Heart left ventricle (tissue), 16 donors: ENCODE measurements around the gene MN1. TPM values are rescaled to one million over a fixed set of nuclear protein-coding genes. Genes with fewer than 3 reads are reported as not detected.

ENCODE experiments used
- ATAC-seq, 4 donors: fragments of 200-7000 bp; cut with Tn5 transposase; one replicate each; pipeline ENCODE4 v1.9.1; 2020 to 2022; ENCODE audit warnings: moderate library complexity in 4 of 4, mild to moderate bottlenecking in 3 of 4, moderate number of reproducible peaks in 1 of 4
- DNase-seq, 5 donors: peaks; one replicate each; pipeline ENCODE4 v3.0.0-alpha.2; 2020
- H3K27ac ChIP-seq, 12 donors: fragments of 200-600 bp; sonication (generic) in 4 of 12; one replicate each; pipeline versions ENCODE4 v1.5.0 to v1.8.0; 2016 to 2022; ENCODE audit warnings: mild to moderate bottlenecking in 2 of 12
- H3K27me3 ChIP-seq, 9 donors: fragments of 200-600 bp; sonication (generic) in 2 of 9; one replicate each; pipeline versions ENCODE4 v1.5.1 to v1.8.0; 2016 to 2022; ENCODE audit warnings: mild to moderate bottlenecking in 3 of 9
- H3K36me3 ChIP-seq, 9 donors: fragments of 200-600 bp; sonication (generic) in 2 of 9; one replicate each; pipeline versions ENCODE4 v1.5.0 to v1.8.0; 2018 to 2022; ENCODE audit warnings: mild to moderate bottlenecking in 2 of 9
- H3K4me1 ChIP-seq, 12 donors: fragments of 200-600 bp; sonication (generic) in 4 of 12; one replicate each; pipeline versions ENCODE4 v1.5.0 to v1.8.0; 2016 to 2022; ENCODE audit warnings: mild to moderate bottlenecking in 3 of 12
- H3K4me3 ChIP-seq, 12 donors: fragments of 200-600 bp; sonication (generic) in 4 of 12; one replicate each; pipeline versions ENCODE4 v1.5.0 to v1.8.0; 2017 to 2022; ENCODE audit warnings: mild to moderate bottlenecking in 9 of 12, moderate library complexity in 4 of 12
- H3K9me3 ChIP-seq, 12 donors: fragments of 200-600 bp; sonication (generic) in 4 of 12; one replicate each; pipeline versions ENCODE4 v1.5.0 to v1.8.0; 2016 to 2022; ENCODE audit warnings: mild to moderate bottlenecking in 1 of 12
- CTCF ChIP-seq, 12 donors: fragments of 200-600 bp; sonication (generic) in 4 of 12; IDR thresholded peaks; one replicate each; pipeline versions ENCODE4 v1.5.0 to v1.8.0; 2018 to 2022; ENCODE audit warnings: antibody characterized with exemption in 12 of 12, mild to moderate bottlenecking in 5 of 12
- POLR2A ChIP-seq, 2 donors: fragments of 450-650 bp; IDR thresholded peaks; one replicate each; pipeline ENCODE4 v1.6.1; 2017; ENCODE audit warnings: antibody characterized with exemption in 2 of 2, mild to moderate bottlenecking in 2 of 2, moderate library complexity in 2 of 2
- WGBS, 4 donors: extraction: QIAGEN DNeasy Blood & Tissue Kit in 2 of 4; methylation state at CpG; one replicate each; pipeline versions ENCODE4 v1.1.5 to v1.1.7; 2013 to 2018; 5-methylcytosine and 5-hydroxymethylcytosine counted together
- intact Hi-C, 10 donors: fragments of 100-400 bp; cut with DNase I; formaldehyde crosslinking; loops; one replicate each; pipeline versions ENCODE4 v1.11.1 to v1.14.2; 2022
- polyA plus RNA-seq, 2 donors: library from polyadenylated mRNA; stranded (reverse); fragments of 200-250 nt; gene quantifications; one replicate each; pipeline ENCODE4 v1.2.3, GENCODE V29; 2013
- total RNA-seq, 9 donors: library from RNA; depleted of rRNA in 2 of 9; stranded (reverse); fragments of >200 nt in 2 of 9; fragmentation: NEBNext Ultra II Directional in 3 of 9; extraction: Animal tissue kit (Norgen Biotek cat#: 25700) in 3 of 9; gene quantifications; one replicate each; pipeline versions ENCODE4 v1.1.0 to v1.2.4, GENCODE V29; 2016 to 2023
- donor health status: ischemic (EF 13 %, LVEDD 7.1; RV severe dilation, severe dysfunction).
- donor health status: healthy with polysubstance abuse.
- donor health status: DM: no; HTN: yes; CAD: no.
- donor health status: DM: no; HTN: no; CAD: no.
- donor health status: ischemic (EF 25% LVEDD 6.9; RV normal size, moderate dysfunction).
- donor health status: ischemic (EF 25% LVEDD 5.7; RV mildly dilated, moderate dysfunction).
- donor health status: healthy.
- donor health status: DM: yes; HTN: yes; CAD: no.
- donor health status: ischemic (EF 35%, LVEDD 5.7; RV mildly dilated, moderate dysfunction).
- donor health status: nonischemic (EF 11% LVEDD 7.7; RV severe dilation, severe dysfunction).
- donor health status: DM: yes; HTN: yes; CAD: no.
- donor health status: PGD.
- donor health status: ischemic (EF 29% LVEDD 5.4; RV normal size, mild dysfunction).
- donor health status: nonischemic (EF 23%, LVEDD 6.1; RV moderate dilation, normal function).

MN1 gene
- total and polyA plus RNA-seq, 11 donors, result 1.7 to 10.3 (median 4.9) TPM

DNA sequence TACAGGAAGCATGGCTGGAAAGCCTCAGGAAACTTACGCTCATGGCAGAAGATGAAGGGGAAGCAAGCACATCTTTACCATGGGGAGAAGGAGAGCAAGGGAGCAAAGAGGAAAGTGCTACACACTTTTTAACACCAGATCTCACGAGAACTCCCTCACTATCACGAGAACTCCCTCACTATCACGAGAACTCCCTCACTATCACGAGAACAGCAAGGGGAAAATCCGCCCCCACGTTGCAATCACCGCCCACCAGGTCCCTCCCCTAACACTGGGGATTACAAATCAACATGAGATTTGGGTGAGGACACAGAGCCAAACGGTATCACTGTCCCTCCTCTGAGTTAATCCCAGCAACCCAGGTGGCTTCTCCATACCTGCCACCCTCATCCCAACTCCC, 84.5 kb downstream of the MN1 start:
- H3K27me3 ChIP-seq, result no peaks in the 10 kb centered on the region
- intact Hi-C loops, result loop anchor here in 2 of 10 donors (5.0 to 10.0 kb wide), 2 partner anchors 45 to 312 kb away; no protein-coding TSS in a partner anchor
- peaks cover 0 to 6% (median 0%) of the 10 kb centered on the region in 12 donors for H3K9me3 ChIP-seq
- TF ChIP-seq CTCF (IDR thresholded peaks at IDR 0.05), result no peak
- TF ChIP-seq POLR2A (IDR thresholded peaks at IDR 0.05), result no peak
- peaks cover 0 to 28% (median 19%) of the 10 kb centered on the region in 12 donors for H3K4me1 ChIP-seq
- peak overlapping the region in 3 of 12 donors; percentile 74 to 79 (median 78) for H3K27ac ChIP-seq
- H3K36me3 ChIP-seq, result no peaks in the 10 kb centered on the region
- DNase-seq, result no peak
- H3K4me3 ChIP-seq, result no peak overlapping the region
- 66 to 80% (median 76%) methylated on average over 9 of the region's 9 CpGs for WGBS, 4 donors
- no peak for ATAC-seq

DNA sequence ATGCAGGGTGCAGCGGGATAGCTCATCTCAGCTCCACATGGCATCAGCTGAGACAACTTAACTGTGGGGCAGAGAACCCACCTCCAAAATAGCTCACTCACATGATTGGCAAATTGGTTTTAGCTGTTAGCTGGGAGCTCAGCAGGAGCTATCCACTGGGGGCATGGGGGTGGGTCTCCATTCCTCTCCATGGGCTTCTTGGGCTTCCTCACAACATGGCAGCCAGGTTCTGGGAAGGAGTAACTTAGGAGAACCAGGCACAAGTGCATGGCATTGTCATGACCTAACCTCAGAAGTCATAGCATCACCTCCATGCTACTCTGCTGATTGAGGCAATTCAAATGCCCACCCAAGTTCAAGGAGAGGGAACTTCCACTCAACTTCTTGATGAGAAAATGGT, 85.5 kb downstream of the MN1 start:
- intact Hi-C loops, result loop anchor here in 2 of 10 donors (5.0 to 10.0 kb wide), 2 partner anchors 44 to 311 kb away; no protein-coding TSS in a partner anchor

DNA sequence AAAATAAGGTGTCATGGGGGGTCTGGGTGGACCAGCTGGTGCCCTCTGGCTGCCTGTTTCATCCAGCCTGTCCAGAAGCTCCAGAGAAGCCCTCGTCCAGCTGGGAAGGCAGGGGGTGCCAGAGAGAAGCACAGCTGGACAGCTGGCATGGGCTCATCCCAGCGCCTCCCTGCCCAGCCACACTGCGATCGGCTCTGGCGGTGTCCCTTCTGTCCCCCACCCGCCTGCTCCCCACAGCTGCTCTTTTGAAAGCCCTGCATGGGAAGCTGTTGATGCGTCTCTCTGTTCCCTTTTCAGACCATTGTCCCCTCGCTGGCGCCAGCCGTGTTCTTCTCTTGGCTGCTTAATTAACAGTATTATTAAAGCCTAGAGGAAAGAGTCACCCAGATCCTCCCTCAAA, 86.5 kb downstream of the MN1 start:
- TF ChIP-seq POLR2A (IDR thresholded peaks at IDR 0.05), result no peak
- peak in 8 of 12 donors; percentile 12 to 45 (median 25) for TF ChIP-seq CTCF (IDR thresholded peaks at IDR 0.05)
- Histone ChIP-seq H3K27me3 (no peaks in the 10 kb centered on the region), H3K4me1 (peaks cover 0 to 27% (median 18%) of the 10 kb centered on the region in 12 donors), H3K9me3 (peaks cover 0 to 6% (median 0%) of the 10 kb centered on the region in 12 donors), H3K27ac (peak overlapping the region in 1 of 12 donors; percentile 17), H3K4me3 (no peak overlapping the region), H3K36me3 (no peaks in the 10 kb centered on the region)
- 65 to 74% (median 73%) methylated on average over 10 of the region's 10 CpGs for WGBS, 4 donors
- ATAC-seq (no peak), DNase-seq (peak in 1 of 5 donors; percentile 39)
- intact Hi-C loops, result loop anchor here in 2 of 10 donors (5.0 to 10.0 kb wide), 2 partner anchors 43 to 310 kb away; no protein-coding TSS in a partner anchor

More for the DNA sequence above, 85.5 kb downstream of the MN1 start:
- no peak for ATAC-seq
- Histone ChIP-seq H3K36me3 (no peaks in the 10 kb centered on the region), H3K4me1 (peaks cover 0 to 28% (median 19%) of the 10 kb centered on the region in 12 donors), H3K27ac (no peak overlapping the region), H3K27me3 (no peaks in the 10 kb centered on the region), H3K4me3 (no peak overlapping the region), H3K9me3 (peaks cover 0 to 6% (median 0%) of the 10 kb centered on the region in 12 donors)
- TF ChIP-seq CTCF (IDR thresholded peaks at IDR 0.05) (no peak), POLR2A (IDR thresholded peaks at IDR 0.05) (no peak)
- DNase-seq, result no peak
- WGBS, 4 donors, result 93 to 100% (median 98%) methylated on average over 1 of the region's 1 CpG

DNA sequence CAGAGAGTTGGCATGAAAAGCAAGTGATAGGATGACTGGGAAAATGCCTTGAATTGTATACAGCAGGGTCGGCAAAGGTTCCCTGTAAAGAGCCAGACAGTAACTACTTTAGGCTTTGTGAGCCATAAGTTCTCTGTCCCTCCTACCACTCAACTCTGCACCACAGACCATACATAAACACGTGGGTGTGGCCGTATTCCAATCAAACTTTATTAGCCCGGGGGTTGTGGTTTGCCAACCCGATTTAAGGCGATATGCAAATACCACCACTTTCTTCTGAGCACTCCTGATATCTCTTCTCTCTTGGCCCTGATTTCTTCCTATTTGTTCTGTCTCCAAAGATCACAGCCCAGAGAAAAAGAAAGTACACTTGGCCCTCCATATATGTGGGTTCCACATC, 87.5 kb downstream of the MN1 start:
- TF ChIP-seq POLR2A (IDR thresholded peaks at IDR 0.05) (no peak), CTCF (IDR thresholded peaks at IDR 0.05) (no peak)
- no peak overlapping the region for H3K27ac ChIP-seq
- 72 to 83% (median 74%) methylated on average over 6 of the region's 6 CpGs for WGBS, 4 donors
- no peak for DNase-seq
- intact Hi-C loops, result loop anchor here in 1 of 10 donors (10.0 kb wide), 1 partner anchor 309 kb away; no protein-coding TSS in a partner anchor
- H3K4me1 ChIP-seq, result peaks cover 0 to 17% (median 11%) of the 10 kb centered on the region in 12 donors
- no peaks in the 10 kb centered on the region for H3K36me3 ChIP-seq
- no peak for ATAC-seq
- peaks cover 0 to 6% (median 0%) of the 10 kb centered on the region in 12 donors for H3K9me3 ChIP-seq
- H3K4me3 ChIP-seq, result no peak overlapping the region
- no peaks in the 10 kb centered on the region for H3K27me3 ChIP-seq
